GM12878 (cell line): ENCODE data around the gene BMERB1. TPM values are rescaled to one million over a fixed set of nuclear protein-coding genes. Genes with fewer than 3 reads are reported as not detected.

Source experiments
- ATAC-seq: fragments of 200-7000 bp; cut with Tn5 transposase; 3 replicates; pipeline ENCODE4 v1.9.1; 2020; ENCODE audit warnings: mild to moderate bottlenecking, moderate library complexity
- BruUV-seq: library from RNA; stranded (reverse); fragments of 400-500 nt; replicated peaks from 2 replicates; lab custom pipeline; 2021; lab: Mats Ljungman, UMichigan
- CTCF ChIA-PET: fragments of 300-600 bp; sonication (Branson Sonifier 250); formaldehyde crosslinking; extraction: SDS; loops from one replicate; lab custom pipeline; 2021; ENCODE audit warnings: inconsistent platforms; lab: Yijun Ruan, JAX
- POLR2A ChIA-PET: fragments of 350-600 bp; formaldehyde crosslinking; extraction: SDS; loops from one replicate; lab custom pipeline; 2021; ENCODE audit warnings: inconsistent platforms; lab: Charles Lee
- RAD21 ChIA-PET: fragments of 300-600 bp; sonication (Branson Sonifier 250); formaldehyde crosslinking; loops from one replicate; lab custom pipeline; 2023; ENCODE audit warnings: antibody characterized with exemption; ENCODE audit not compliant: unreplicated experiment; lab: Charles Lee
- SMC1A ChIA-PET: fragments of 300-600 bp; sonication (Branson Sonifier 250); formaldehyde crosslinking; loops from one replicate; lab custom pipeline; 2023; ENCODE audit not compliant: unreplicated experiment, uncharacterized antibody; lab: Charles Lee
- DNase-seq: peaks from one replicate; pipeline ENCODE4 v3.0.0-alpha.2; 2011; ENCODE audit warnings: low read depth, low spot score
- FAIRE-seq: peaks from 3 replicates; lab custom pipeline; 2011; peaks lifted over from hg19 to GRCh38; lab: Jason Lieb, UNC
- H2AFZ ChIP-seq: 2 replicates; pipeline ENCODE4 v1.6.0; 2011; ENCODE audit warnings: low read depth, low read length, control low read depth; ENCODE audit not compliant: control insufficient read depth
- H3K27ac ChIP-seq: 2 replicates; pipeline ENCODE4 v1.5.1; 2011; ENCODE audit warnings: control low read depth; ENCODE audit not compliant: control insufficient read depth, insufficient read depth
- H3K27me3 ChIP-seq, 2 experiments: replicated peaks in 1 of 2; 2 replicates each; pipeline versions ENCODE4 v1.6.0 to v1.6.1; 2011; ENCODE audit warnings: low read length in 1 of 2; ENCODE audit not compliant: control insufficient read depth in 2 of 2, insufficient read depth in 2 of 2
- H3K36me3 ChIP-seq, 2 experiments: 2 replicates each; pipeline ENCODE4 v1.5.1; 2011; ENCODE audit warnings: low read length in 1 of 2; ENCODE audit not compliant: control insufficient read depth in 2 of 2, insufficient read depth in 2 of 2
- H3K4me1 ChIP-seq: 2 replicates; pipeline ENCODE4 v1.6.1; 2011; ENCODE audit warnings: mild to moderate bottlenecking, low read length, moderate library complexity, mixed read lengths; ENCODE audit not compliant: control insufficient read depth, insufficient read depth
- H3K4me2 ChIP-seq: 2 replicates; pipeline ENCODE4 v1.6.0; 2011; ENCODE audit warnings: control low read depth; ENCODE audit not compliant: control insufficient read depth, insufficient read depth
- H3K4me3 ChIP-seq: fragments of 200-600 bp; sonication (generic); 2 replicates; pipeline ENCODE4 v1.5.1; 2016
- H3K79me2 ChIP-seq: 2 replicates; pipeline ENCODE4 v1.6.0; 2011; ENCODE audit warnings: low read length; ENCODE audit not compliant: control insufficient read depth, insufficient read depth
- H3K9ac ChIP-seq: 2 replicates; pipeline ENCODE4 v1.8.0; 2011; ENCODE audit warnings: low read length, control low read depth, mixed read lengths; ENCODE audit not compliant: control insufficient read depth, insufficient read depth
- H3K9me3 ChIP-seq: replicated peaks from 3 replicates; pipeline ENCODE4 v1.5.1; 2011; ENCODE audit warnings: mild to moderate bottlenecking, low read length; ENCODE audit not compliant: control insufficient read depth, insufficient read depth
- H4K20me1 ChIP-seq: 2 replicates; pipeline ENCODE4 v1.6.0; 2011; ENCODE audit not compliant: control insufficient read depth, insufficient read depth
- ATF7 ChIP-seq: fragments of 450-650 bp; IDR thresholded peaks from 2 replicates; pipeline ENCODE4 v1.6.1; 2016; ENCODE audit warnings: low read depth, mild to moderate bottlenecking
- CEBPZ ChIP-seq: fragments of 150-350 bp; IDR thresholded peaks from 2 replicates; pipeline ENCODE4 v1.6.1; 2016; ENCODE audit warnings: low read depth, low read length
- CHD4 ChIP-seq: fragments of 200-600 bp; sonication (generic); IDR thresholded peaks from 2 replicates; pipeline ENCODE4 v1.6.1; 2016; ENCODE audit warnings: mild to moderate bottlenecking
- FOXM1 ChIP-seq: IDR thresholded peaks from 2 replicates; pipeline ENCODE4 v1.6.1; 2012; ENCODE audit warnings: low read depth, mild to moderate bottlenecking, inconsistent platforms, low read length, moderate library complexity
- HDAC2 ChIP-seq: fragments of 200-600 bp; sonication (generic); IDR thresholded peaks from 2 replicates; pipeline ENCODE4 v1.6.1; 2017
- LARP7 ChIP-seq: fragments of 450-650 bp; IDR thresholded peaks from 2 replicates; pipeline ENCODE4 v1.6.1; 2017; ENCODE audit warnings: mild to moderate bottlenecking
- NFXL1 ChIP-seq: fragments of 450-650 bp; IDR thresholded peaks from 2 replicates; pipeline ENCODE4 v1.6.1; 2017; ENCODE audit warnings: antibody characterized with exemption, mild to moderate bottlenecking, borderline replicate concordance
- NR2C2 ChIP-seq: IDR thresholded peaks from 2 replicates; pipeline ENCODE4 v1.6.1; 2011; ENCODE audit warnings: borderline replicate concordance, low read depth; ENCODE audit not compliant: control insufficient read depth, insufficient read length
- PKNOX1 ChIP-seq: fragments of 450-650 bp; IDR thresholded peaks from 2 replicates; pipeline ENCODE4 v1.6.1; 2016; ENCODE audit warnings: mild to moderate bottlenecking
- POLR2A ChIP-seq: IDR thresholded peaks from 2 replicates; pipeline ENCODE4 v1.6.1; 2011; ENCODE audit warnings: low read depth, mild to moderate bottlenecking, low read length
- RB1 ChIP-seq: fragments of 450-650 bp; formaldehyde crosslinking; IDR thresholded peaks from 2 replicates; pipeline ENCODE4 v1.6.1; 2017; ENCODE audit warnings: mild to moderate bottlenecking, borderline replicate concordance
- RFX5 ChIP-seq: IDR thresholded peaks from 2 replicates; pipeline ENCODE4 v1.6.1; 2011; ENCODE audit warnings: low read depth, low read length, improper control_type of control experiment
- SKIL ChIP-seq: fragments of 450-650 bp; IDR thresholded peaks from 2 replicates; pipeline ENCODE4 v1.6.1; 2017; ENCODE audit warnings: mild to moderate bottlenecking, low read depth, inconsistent platforms; ENCODE audit not compliant: poor library complexity, severe bottlenecking
- SUPT20H ChIP-seq: IDR thresholded peaks from 2 replicates; pipeline ENCODE4 v1.6.1; 2011; ENCODE audit warnings: low read depth, mild to moderate bottlenecking, low read length, moderate library complexity, borderline replicate concordance; ENCODE audit not compliant: control insufficient read depth
- WGBS: methylation state at CpG from one replicate; pipeline ENCODE4 v1.1.6; 2016; ENCODE audit warnings: low lambda C conversion rate; ENCODE audit not compliant: insufficient replicate concordance, insufficient coverage; ENCODE audit errors: missing lambda C conversion rate; 5-methylcytosine and 5-hydroxymethylcytosine counted together
- in situ Hi-C: fragments of 300-500 bp; cut with MboI; formaldehyde crosslinking; loops from 9 replicates; pipeline ENCODE4 v1.14.3; 2018; ENCODE audit warnings: mixed read lengths
- intact Hi-C: fragments of 100-400 bp; cut with micrococcal nuclease; formaldehyde crosslinking; loops from one replicate; pipeline ENCODE4 v1.14.2; 2022; ENCODE audit not compliant: unreplicated experiment
- polyA plus RNA-seq, 11 experiments: library from polyadenylated mRNA; depleted of rRNA in 4 of 11; unstranded in 6 of 11; stranded (reverse) in 5 of 11; fragments of >200 nt; fragmentation: Nextera tagmentation in 4 of 11; fragmentation: Illumina TruSeq in 1 of 11; extraction: Ambion mirVana in 4 of 11; extraction: Trizol in 1 of 11; gene quantifications; 1 replicate in 1 of 11; 2 replicates in 10 of 11; pipeline versions ENCODE4 v1.2.1 to v1.2.3, GENCODE V29; 2011 to 2016; ENCODE audit warnings: inconsistent platforms in 2 of 11, missing spikeins in 2 of 11, low read depth in 1 of 11
- total RNA-seq, 4 experiments: library from RNA; depleted of rRNA in 3 of 4; stranded (reverse); fragments of >200 nt in 3 of 4; fragmentation: Illumina TruSeq in 1 of 4; extraction: Trizol in 1 of 4; gene quantifications; 2 replicates each; pipeline versions ENCODE4 v1.2.1 to v1.2.3, GENCODE V29; 2013 to 2021
- TF ChIP-seq, protein P1 (sequence below): IDR thresholded peaks from 2 replicates; pipeline ENCODE4 v1.6.1; 2011; ENCODE audit warnings: low read depth, low read length, improper control_type of control experiment, borderline replicate concordance
- TF ChIP-seq, protein P2 (sequence below), 3 experiments: IDR thresholded peaks in 2 of 3; conservative IDR thresholded peaks in 1 of 3; 2 replicates each; pipeline ENCODE4 v1.5.1; 2011; ENCODE audit warnings: low read depth in 3 of 3, low read length in 3 of 3, mild to moderate bottlenecking in 3 of 3, control low read depth in 2 of 3, moderate library complexity in 2 of 3, inconsistent platforms in 1 of 3, mixed read lengths in 1 of 3; ENCODE audit not compliant: control insufficient read depth in 2 of 3, insufficient read depth in 1 of 3; ENCODE audit errors: extremely low read depth in 1 of 3

The BMERB1 gene
- total and polyA plus RNA-seq, 10 of the 15 experiments (the other 5 are each of a cell fraction or from before 2014, with no cell fraction given) = 0.05 to 0.68 (median 0.34) TPM

GRCh38 chr16:15401972-15402371, 32.4 kb upstream of the BMERB1 start:
- no peak overlapping the region for H3K4me2 ChIP-seq
- no peak for FAIRE-seq
- no peaks in the 10 kb centered on the region for H4K20me1 ChIP-seq
- BruUV-seq = no TSS peak
- ChIA-PET POLR2A (interaction anchor here (0.6 kb wide), 1 partner anchor 169 kb away, joined by 3 read pairs; no protein-coding TSS in a partner anchor), RAD21 (no interaction called here), SMC1A (no interaction called here), CTCF (no interaction called here)
- H3K79me2 ChIP-seq = no peaks in the 10 kb centered on the region
- H3K9ac ChIP-seq = no peak overlapping the region
- DNase-seq = no peak
- WGBS = 94% methylated on average over 3 of the region's 3 CpGs
- in situ Hi-C loops (loop anchor here (25.0 kb wide), 1 partner anchor 590 kb away; no protein-coding TSS in a partner anchor), intact Hi-C loops (no loop called here)
- H3K27ac ChIP-seq = no peak overlapping the region
- H3K36me3 ChIP-seq = no peaks in the 10 kb centered on the region
- no peak overlapping the region for H3K4me3 ChIP-seq
- no peaks in the 10 kb centered on the region for H3K9me3 ChIP-seq
- peaks cover 10% of the 10 kb centered on the region for H3K4me1 ChIP-seq
- no peak for ATAC-seq
- no peak overlapping the region for H2AFZ ChIP-seq
- H3K27me3 ChIP-seq = no peaks in the 10 kb centered on the region
- no peak for TF ChIP-seq CHD4
- TF ChIP-seq HDAC2 = no peak
- no peak for TF ChIP-seq CEBPZ
- TF ChIP-seq SKIL = no peak
- TF ChIP-seq, protein P1, sequence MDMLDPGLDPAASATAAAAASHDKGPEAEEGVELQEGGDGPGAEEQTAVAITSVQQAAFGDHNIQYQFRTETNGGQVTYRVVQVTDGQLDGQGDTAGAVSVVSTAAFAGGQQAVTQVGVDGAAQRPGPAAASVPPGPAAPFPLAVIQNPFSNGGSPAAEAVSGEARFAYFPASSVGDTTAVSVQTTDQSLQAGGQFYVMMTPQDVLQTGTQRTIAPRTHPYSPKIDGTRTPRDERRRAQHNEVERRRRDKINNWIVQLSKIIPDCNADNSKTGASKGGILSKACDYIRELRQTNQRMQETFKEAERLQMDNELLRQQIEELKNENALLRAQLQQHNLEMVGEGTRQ = no peak
- TF ChIP-seq PKNOX1 = no peak
- no peak for TF ChIP-seq SUPT20H
- no peak for TF ChIP-seq LARP7
- no peak for TF ChIP-seq POLR2A
- no peak for TF ChIP-seq ATF7
- TF ChIP-seq RB1 = no peak
- TF ChIP-seq, protein P2, sequence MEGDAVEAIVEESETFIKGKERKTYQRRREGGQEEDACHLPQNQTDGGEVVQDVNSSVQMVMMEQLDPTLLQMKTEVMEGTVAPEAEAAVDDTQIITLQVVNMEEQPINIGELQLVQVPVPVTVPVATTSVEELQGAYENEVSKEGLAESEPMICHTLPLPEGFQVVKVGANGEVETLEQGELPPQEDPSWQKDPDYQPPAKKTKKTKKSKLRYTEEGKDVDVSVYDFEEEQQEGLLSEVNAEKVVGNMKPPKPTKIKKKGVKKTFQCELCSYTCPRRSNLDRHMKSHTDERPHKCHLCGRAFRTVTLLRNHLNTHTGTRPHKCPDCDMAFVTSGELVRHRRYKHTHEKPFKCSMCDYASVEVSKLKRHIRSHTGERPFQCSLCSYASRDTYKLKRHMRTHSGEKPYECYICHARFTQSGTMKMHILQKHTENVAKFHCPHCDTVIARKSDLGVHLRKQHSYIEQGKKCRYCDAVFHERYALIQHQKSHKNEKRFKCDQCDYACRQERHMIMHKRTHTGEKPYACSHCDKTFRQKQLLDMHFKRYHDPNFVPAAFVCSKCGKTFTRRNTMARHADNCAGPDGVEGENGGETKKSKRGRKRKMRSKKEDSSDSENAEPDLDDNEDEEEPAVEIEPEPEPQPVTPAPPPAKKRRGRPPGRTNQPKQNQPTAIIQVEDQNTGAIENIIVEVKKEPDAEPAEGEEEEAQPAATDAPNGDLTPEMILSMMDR (IDR thresholded peaks at IDR 0.05 in 2 of 3, conservative IDR thresholded peaks at IDR 0.05 in 1 of 3; ENCODE audit: control insufficient read depth in 2 of 3, extremely low read depth in 1 of 3, insufficient read depth in 1 of 3, low read depth in 3 of 3, low read length in 3 of 3) = no peak
- TF ChIP-seq NR2C2 = no peak
- no peak for TF ChIP-seq FOXM1
- TF ChIP-seq RFX5 = no peak
- no peak for TF ChIP-seq NFXL1
